ENCODE results near the gene TACR2.
A peak's percentile ranks its signal among the peaks of the same experiment; 100 is the strongest.

Gene TACR2

GRCh38 chr10:69415951-69416350, 767 bp downstream of the TACR2 start:
- TF ChIP-seq CTCF (IDR thresholded peaks at IDR 0.05; ENCODE audit: low read depth, low read length) (no peak), MYC (IDR thresholded peaks at IDR 0.05; ENCODE audit: low read depth, low read length) (no peak), POLR2A (IDR thresholded peaks at IDR 0.05; ENCODE audit: extremely low read depth, insufficient read length) (no peak)
- TF ChIP-seq, protein P1, sequence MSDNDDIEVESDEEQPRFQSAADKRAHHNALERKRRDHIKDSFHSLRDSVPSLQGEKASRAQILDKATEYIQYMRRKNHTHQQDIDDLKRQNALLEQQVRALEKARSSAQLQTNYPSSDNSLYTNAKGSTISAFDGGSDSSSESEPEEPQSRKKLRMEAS (IDR thresholded peaks at IDR 0.05; ENCODE audit: low read depth, low read length): no peak
- DNase-seq (ENCODE audit: low read depth): no peak
- H3K4me3 ChIP-seq (ENCODE audit: low read depth, low read length): no peak overlapping the region

DNA sequence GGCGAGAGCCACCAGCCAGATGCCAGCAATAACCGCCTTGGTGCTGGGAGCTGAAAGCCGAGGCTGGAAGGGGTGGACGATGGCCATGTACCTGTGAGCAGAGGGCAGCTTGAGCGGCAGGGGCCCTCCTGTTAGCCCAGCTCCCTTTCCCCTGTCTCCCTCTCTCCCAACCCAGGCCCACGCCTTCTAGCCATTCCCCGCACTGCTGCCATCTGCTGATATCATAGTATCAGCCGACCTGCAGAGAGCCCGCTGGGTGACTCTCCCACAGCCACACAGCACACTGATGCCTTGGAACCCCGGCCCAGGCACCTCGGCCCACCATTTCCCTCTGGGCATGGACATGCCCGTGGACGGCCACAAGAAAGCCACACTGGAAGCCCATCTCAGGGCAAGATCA, 1.7 kb downstream of the TACR2 start:
- DNase-seq (ENCODE audit: low read depth): no peak
- TF ChIP-seq MYC (IDR thresholded peaks at IDR 0.05; ENCODE audit: low read depth, low read length) (no peak), POLR2A (IDR thresholded peaks at IDR 0.05; ENCODE audit: extremely low read depth, insufficient read length) (no peak), CTCF (IDR thresholded peaks at IDR 0.05; ENCODE audit: low read depth, low read length) (no peak)
- TF ChIP-seq, protein P1 (IDR thresholded peaks at IDR 0.05; ENCODE audit: low read depth, low read length): no peak

GRCh38 chr10:69414036-69415018, 2.4 kb downstream of the TACR2 start:
- TF ChIP-seq POLR2A (IDR thresholded peaks at IDR 0.05; ENCODE audit: extremely low read depth, insufficient read length): no peak
- TF ChIP-seq, protein P1 (IDR thresholded peaks at IDR 0.05; ENCODE audit: low read depth, low read length): no peak
- no peak for TF ChIP-seq MYC (IDR thresholded peaks at IDR 0.05; ENCODE audit: low read depth, low read length)
- no peak for TF ChIP-seq CTCF (IDR thresholded peaks at IDR 0.05; ENCODE audit: low read depth, low read length)
- no peak overlapping the region for H3K4me3 ChIP-seq (ENCODE audit: low read depth, low read length)
- no peak for DNase-seq (ENCODE audit: low read depth)

More for the DNA sequence above, 1.7 kb downstream of the TACR2 start:
- no peak overlapping the region for H3K4me3 ChIP-seq (ENCODE audit: low read depth, low read length)

DNA sequence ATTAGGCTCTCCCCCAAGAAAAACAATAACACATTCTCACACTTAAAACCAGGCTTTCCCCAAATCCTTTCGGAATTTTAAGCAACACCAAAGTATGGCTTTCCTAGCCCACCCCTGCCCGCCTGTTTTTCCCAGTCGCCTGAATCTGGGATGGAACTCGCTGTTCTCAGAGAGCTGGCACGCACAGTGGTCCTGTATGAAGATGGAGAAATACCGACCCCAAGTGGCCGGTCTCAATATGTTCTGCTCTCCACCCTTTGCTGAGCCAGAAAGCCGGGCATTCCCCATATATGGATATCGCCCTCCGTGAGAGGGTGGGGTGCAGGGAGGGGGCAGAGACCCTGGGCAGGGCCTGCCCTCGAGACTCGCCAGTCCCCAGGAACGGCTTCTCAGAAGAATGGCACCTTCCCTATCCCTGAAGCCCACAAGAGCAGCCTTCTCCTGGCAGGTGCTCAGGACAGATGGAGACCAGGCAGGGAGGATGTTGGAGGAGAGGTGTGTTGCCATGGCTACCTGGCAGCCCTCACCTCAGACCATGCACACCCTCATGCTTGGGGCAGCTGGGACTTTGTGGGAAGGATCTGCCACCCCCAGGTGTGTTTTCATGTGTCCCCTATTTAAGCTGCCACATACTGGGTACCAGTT, 3.4 kb downstream of the TACR2 start:
- peak; percentile 60 for DNase-seq (ENCODE audit: low read depth)

GRCh38 chr10:69412232-69412790, 4.4 kb downstream of the TACR2 start:
- no peak overlapping the region for H3K4me3 ChIP-seq (ENCODE audit: low read depth, low read length)
- TF ChIP-seq POLR2A (IDR thresholded peaks at IDR 0.05; ENCODE audit: extremely low read depth, insufficient read length) (no peak), MYC (IDR thresholded peaks at IDR 0.05; ENCODE audit: low read depth, low read length) (no peak), CTCF (IDR thresholded peaks at IDR 0.05; ENCODE audit: low read depth, low read length) (no peak)
- TF ChIP-seq, protein P1 (IDR thresholded peaks at IDR 0.05; ENCODE audit: low read depth, low read length): no peak
- DNase-seq (ENCODE audit: low read depth): no peak

More for the DNA sequence above, 3.4 kb downstream of the TACR2 start:
- H3K4me3 ChIP-seq (ENCODE audit: low read depth, low read length): no peak overlapping the region
- TF ChIP-seq POLR2A (IDR thresholded peaks at IDR 0.05; ENCODE audit: extremely low read depth, insufficient read length): no peak
- peak; percentile 65 for TF ChIP-seq CTCF (IDR thresholded peaks at IDR 0.05; ENCODE audit: low read depth, low read length)

Measured in NB4 (cell line).